GM21529 (cell line): ENCODE measurements around the gene PPP2R5A.
"Not testable (repeated sequence)": the region's sequence is repeated elsewhere in the genome, so short reads cannot be mapped to it uniquely, and the experiment has no call there.

Experiments
- ATAC-seq: cut with Tn5 transposase; IDR thresholded peaks from one replicate; pipeline ENCODE4 v1.9.1; 2021; ENCODE audit not compliant: unreplicated experiment

The PPP2R5A gene

DNA sequence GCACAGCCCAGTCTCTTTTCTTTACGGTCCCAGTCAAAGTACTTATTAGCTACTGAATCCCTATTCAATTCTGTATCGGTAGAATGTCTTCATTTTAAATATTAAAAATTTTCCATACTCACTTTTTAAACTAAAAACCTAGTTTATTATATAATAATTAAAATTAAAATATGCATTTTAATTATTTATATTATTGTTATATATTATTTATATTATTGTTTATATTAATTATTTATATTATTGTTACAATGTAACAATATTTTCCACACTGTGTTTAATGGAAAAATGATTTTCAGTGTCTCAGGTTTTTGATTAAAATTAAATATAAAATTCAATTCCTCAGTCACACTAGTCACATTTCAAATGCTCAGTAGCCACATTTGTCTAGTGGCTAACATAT is 18.2 kb upstream of the PPP2R5A start:
- no peak for ATAC-seq

DNA sequence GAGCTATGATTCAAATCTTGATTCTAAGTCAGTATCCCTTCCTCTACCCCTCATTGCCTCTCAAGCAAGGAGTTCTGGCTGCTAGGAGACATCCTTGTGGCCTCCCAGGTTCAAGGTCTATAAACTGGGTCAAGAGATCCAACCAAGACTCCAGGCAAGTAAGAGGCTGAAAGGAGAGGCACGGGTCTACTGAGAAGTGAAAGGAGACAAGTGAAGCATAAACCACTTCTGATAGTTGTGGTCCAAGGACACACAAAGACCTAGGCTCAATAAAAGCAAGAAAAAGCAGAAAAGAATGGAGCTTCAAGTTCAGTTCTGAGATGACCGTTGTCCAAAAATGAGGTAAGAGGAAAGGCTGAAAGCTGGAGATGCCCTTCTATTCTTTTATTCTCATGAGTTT is 17.8 kb upstream of the PPP2R5A start:
- no peak for ATAC-seq

- ATAC-seq, result no peak
These were observed 15.9 kb upstream of the PPP2R5A start for GRCh38 chr1:212269306-212269705.

GRCh38 chr1:212270564-212270963 is 14.6 kb upstream of the PPP2R5A start:
- ATAC-seq, result no peak

DNA sequence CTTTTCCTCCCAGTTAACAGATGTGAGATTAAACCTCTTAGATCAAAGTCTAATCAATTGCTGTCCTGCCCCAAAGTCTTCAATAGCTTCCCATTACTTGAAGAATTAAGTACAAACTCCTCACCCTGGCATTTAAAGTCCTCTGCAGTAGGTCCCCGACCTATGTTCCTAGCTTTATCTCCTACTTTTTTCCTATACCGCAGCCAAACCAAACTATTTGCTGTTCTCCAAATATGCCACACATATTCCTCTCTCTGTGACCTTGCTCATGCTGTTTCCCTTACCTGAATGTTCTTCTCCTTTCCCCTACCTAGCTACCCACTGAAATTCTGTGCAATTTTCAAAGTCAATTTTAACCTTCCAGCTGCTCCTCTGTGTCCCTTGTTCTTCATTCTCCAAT is 14.0 kb upstream of the PPP2R5A start:
- no peak for ATAC-seq

- ATAC-seq, result no peak
These were observed 13.3 kb upstream of the PPP2R5A start for GRCh38 chr1:212271823-212272485.

DNA sequence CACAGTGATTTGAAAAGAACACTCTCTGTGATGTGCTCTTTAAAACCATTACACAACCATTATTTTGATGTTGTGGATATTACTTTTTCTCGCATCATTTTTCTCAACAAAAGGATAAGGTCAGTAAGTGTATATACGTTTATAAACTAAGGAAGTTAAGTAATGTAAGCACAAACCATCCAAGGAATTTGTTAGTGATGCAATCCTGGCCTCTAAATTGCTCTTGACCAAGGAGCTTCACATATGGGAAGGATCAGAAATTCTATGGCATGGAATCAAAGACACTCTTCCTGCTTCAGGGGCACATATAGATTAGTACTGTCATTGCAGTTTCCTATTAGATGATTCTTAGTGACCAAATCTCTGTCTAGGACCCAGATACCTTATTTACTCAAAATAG is 3.6 kb upstream of the PPP2R5A start:
- no peak for ATAC-seq

DNA sequence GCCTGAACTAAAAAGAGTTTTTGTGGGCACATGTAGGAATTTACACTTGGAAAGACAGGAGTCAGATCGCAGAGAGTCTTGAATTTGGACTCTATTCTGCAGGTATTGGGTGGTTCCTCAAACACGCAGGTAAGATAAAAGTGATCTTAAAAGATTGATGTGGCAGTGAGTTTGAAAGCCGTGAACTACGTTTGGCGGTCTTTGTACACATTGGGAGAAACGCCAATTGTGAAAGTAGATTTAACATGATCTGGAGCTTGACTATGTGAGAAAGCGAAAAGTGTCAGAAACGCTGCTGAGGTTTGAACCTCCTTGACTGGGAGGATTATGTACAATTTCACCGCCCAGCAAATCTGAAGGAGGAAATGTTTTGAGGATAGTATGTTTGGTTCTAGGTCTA is 1.5 kb upstream of the PPP2R5A start:
- ATAC-seq, result no peak

DNA sequence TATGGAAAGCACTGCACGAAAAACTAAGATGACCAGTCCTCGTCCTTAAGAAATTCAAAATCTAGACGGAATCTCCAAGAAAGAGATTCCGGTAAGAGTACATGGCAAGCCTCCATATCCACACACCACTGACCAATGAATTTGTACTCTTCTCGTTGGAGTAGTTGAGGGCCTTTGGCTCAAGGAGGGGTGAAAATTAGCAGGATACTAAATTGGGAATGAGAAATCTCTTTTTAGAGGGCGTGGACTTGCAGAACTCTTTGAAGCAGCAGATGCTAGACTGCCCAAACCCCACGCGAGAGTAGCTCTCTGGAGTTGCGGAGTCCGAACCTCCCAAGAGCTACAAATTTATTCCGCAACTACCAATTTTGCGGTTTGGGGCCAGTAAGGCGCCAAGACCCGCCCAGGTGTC is 872 bp upstream of the PPP2R5A start:
- no peak for ATAC-seq

- ATAC-seq, result peak; percentile 8
These were observed 710 bp downstream of the PPP2R5A start for GRCh38 chr1:212285685-212286555.

- ATAC-seq, result no peak
These were observed 1.4 kb downstream of the PPP2R5A start for GRCh38 chr1:212286556-212287131.

GRCh38 chr1:212287261-212287895 is 2.2 kb downstream of the PPP2R5A start:
- no peak for ATAC-seq

DNA sequence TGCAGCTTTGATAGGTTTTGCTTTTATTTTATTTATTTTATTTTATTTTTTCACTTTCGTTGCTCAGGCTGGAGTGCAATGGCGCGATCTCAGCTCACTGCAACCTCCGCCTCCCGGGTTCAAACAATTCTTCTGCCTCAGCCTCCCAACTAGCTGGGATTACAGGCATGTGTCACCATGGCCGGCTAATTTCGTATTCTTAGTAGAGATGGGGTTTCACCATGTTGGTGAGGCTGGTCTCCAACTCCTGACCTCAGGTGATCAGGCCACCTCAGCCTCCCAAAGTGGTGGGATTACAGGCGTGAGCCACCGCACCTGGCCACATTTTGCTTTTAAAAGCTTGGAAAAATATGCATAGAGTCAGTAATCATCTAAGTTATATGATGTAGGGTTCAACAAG is 2.8 kb downstream of the PPP2R5A start:
- ATAC-seq, result not testable (repeated sequence)

DNA sequence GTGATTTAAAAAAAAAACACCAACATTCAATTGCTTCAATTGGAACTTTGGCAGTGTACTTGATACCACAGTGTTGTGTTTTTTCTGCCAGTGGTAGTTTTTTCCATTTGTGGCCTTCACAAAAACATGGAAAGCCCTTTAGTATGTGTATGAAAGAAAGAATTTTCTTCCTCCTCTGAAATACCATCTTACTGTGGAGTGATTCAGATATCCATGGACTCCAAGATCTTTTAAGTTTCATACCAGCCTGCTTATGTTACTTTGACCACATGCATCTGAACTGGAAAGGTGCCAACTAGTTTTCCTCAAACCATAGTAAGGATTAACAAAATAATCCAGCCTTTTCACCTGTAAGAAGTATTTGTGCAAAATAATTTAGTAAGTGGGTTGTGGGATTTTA is 3.4 kb downstream of the PPP2R5A start:
- ATAC-seq, result no peak

- ATAC-seq, result no peak
These were observed 4.3 kb downstream of the PPP2R5A start for GRCh38 chr1:212289262-212290077.

GRCh38 chr1:212290608-212291007 is 5.4 kb downstream of the PPP2R5A start:
- ATAC-seq, result no peak

DNA sequence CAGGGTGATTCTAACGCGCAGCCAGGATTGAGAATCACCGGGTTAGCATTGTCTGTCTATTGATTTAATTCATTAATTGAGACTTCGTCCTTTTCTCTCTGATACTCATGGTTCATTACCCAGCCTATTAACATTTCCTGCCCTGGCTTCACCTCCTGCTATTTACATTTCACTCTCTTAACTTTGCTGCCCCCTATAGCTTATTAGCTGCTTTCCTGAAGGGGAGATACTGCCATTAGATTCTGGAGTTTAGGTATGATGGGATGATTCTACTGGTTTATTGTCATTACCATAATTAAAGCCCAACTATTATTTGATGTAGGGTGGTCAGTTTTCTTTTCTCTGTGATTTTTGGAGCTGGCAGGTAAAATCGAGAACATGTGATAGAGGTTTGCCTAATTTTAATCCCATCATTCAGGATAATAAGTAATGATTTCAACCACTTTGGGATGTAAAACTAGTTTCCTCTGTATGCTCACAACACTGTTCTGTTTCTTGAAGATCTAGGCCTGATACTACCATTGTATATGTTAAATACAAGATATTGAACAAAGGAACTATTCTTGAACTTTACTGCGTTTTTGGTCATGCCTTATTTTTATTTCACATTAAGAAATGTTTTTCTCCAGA is 6.4 kb downstream of the PPP2R5A start:
- ATAC-seq, result peak; percentile 67

DNA sequence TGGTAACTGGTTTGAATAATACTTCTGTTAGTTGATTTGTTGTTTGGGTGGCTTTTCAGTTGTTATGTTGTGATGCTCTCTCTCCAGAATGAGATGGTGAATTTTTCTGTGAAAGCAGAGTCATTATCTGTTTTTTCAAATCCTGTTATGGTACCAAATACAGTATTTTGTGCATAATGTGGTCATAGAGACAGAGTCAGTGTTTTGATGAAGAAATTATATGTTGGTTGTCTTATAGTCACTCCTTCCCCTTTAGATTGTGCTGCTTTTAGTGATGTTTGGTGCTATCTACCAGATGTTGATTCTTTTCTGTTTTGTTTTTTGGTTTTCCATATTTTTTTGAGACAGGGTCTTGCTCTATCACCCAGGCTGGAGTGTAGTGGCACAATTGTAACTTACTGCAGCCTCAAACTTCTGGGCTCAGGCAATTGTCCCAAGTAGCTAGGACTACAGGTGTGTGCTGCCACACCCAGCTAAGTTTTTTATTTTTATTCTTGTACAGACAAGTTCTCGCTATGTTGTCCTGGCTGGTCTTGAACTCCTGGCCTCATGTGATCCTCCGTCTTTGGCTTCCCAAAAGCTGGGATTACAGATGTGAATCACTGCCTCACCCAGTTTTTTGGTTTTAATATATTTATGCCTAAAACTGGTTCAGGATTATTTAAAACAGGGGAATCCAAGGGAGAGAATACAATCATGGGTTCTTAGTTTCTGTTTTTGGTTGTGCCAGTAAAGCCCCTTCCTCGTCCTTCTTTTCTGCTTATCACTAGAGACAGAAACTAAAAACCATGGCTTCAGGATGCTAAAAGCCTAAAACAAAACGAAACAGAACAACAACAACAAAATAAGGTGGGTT is 7.3 kb downstream of the PPP2R5A start:
- no peak for ATAC-seq

DNA sequence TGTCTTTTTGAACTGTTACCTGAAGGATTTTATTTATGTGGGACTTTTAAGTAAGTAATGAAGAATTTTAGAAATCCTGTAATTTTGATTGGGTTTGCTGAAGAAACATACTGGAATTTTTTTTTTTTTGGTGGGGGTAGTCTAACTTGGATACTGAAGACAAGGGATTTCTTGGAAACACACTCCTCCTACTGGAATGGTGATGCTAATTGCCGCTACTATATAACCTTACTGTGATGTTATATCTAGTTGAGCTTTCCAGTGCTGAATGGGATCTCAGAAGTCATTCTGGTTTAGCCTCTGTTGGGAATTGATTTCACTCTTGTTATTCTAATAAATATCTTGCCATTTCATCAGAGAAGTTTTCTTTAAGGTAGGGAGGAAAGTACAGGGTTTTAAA is 8.4 kb downstream of the PPP2R5A start:
- no peak for ATAC-seq
